ENCODE measurements around the gene EIF2AK3.
A peak's percentile ranks its signal among the peaks of the same experiment; 100 is the strongest.
"Not testable (repeated sequence)": the region's sequence is repeated elsewhere in the genome, so short reads cannot be mapped to it uniquely, and the experiment has no call there.

EIF2AK3 gene

GRCh38 chr2:88636026-88636425, 8.8 kb upstream of the EIF2AK3 start:
- no peak for DNase-seq (ENCODE audit: low read depth in 2 of 2)

GRCh38 chr2:88632569-88632968, 5.3 kb upstream of the EIF2AK3 start:
- DNase-seq (ENCODE audit: low read depth in 2 of 2) = no peak

- no peak for DNase-seq (ENCODE audit: low read depth in 2 of 2)
These were observed 1.3 kb upstream of the EIF2AK3 start for GRCh38 chr2:88628571-88628939.

- DNase-seq (ENCODE audit: low read depth in 2 of 2) = peak; percentile 68 to 79
These were observed 749 bp upstream of the EIF2AK3 start for GRCh38 chr2:88627856-88628570.

- peak; percentile 33 to 36 for DNase-seq (ENCODE audit: low read depth in 2 of 2)
These were observed 851 bp downstream of the EIF2AK3 start for GRCh38 chr2:88626171-88627054.

- DNase-seq (ENCODE audit: low read depth in 2 of 2) = no peak
These were observed 2.8 kb downstream of the EIF2AK3 start for GRCh38 chr2:88624477-88624876.

GRCh38 chr2:88623831-88624465, 3.3 kb downstream of the EIF2AK3 start:
- DNase-seq (ENCODE audit: low read depth in 2 of 2) = not testable (repeated sequence)

- no peak for DNase-seq (ENCODE audit: low read depth in 2 of 2)
These were observed 5.0 kb downstream of the EIF2AK3 start for GRCh38 chr2:88622307-88622706.

- no peak for DNase-seq (ENCODE audit: low read depth in 2 of 2)
These were observed 5.8 kb downstream of the EIF2AK3 start for GRCh38 chr2:88621432-88621831.

GRCh38 chr2:88620015-88620414, 7.2 kb downstream of the EIF2AK3 start:
- DNase-seq (ENCODE audit: low read depth in 2 of 2) = no peak

- no peak for DNase-seq (ENCODE audit: low read depth in 2 of 2)
These were observed 11.4 kb downstream of the EIF2AK3 start for GRCh38 chr2:88615822-88616221.

- no peak for DNase-seq (ENCODE audit: low read depth in 2 of 2)
These were observed 12.6 kb downstream of the EIF2AK3 start for GRCh38 chr2:88614497-88615157.

GRCh38 chr2:88613921-88614320, 13.3 kb downstream of the EIF2AK3 start:
- no peak for DNase-seq (ENCODE audit: low read depth in 2 of 2)

GRCh38 chr2:88608184-88608583, 19.1 kb downstream of the EIF2AK3 start:
- DNase-seq (ENCODE audit: low read depth in 2 of 2) = no peak

GRCh38 chr2:88607416-88607815, 19.8 kb downstream of the EIF2AK3 start:
- DNase-seq (ENCODE audit: low read depth in 2 of 2) = no peak

- no peak for DNase-seq (ENCODE audit: low read depth in 2 of 2)
These were observed 20.8 kb downstream of the EIF2AK3 start for GRCh38 chr2:88606371-88607030.

- DNase-seq (ENCODE audit: low read depth in 2 of 2) = no peak
These were observed 24.1 kb downstream of the EIF2AK3 start for GRCh38 chr2:88603146-88603545.

GRCh38 chr2:88602022-88602421, 25.2 kb downstream of the EIF2AK3 start:
- no peak for DNase-seq (ENCODE audit: low read depth in 2 of 2)

GRCh38 chr2:88601286-88601685, 26.0 kb downstream of the EIF2AK3 start:
- DNase-seq (ENCODE audit: low read depth in 2 of 2) = no peak

- no peak for DNase-seq (ENCODE audit: low read depth in 2 of 2)
These were observed 27.2 kb downstream of the EIF2AK3 start for GRCh38 chr2:88600038-88600465.

GRCh38 chr2:88599527-88599926, 27.7 kb downstream of the EIF2AK3 start:
- no peak for DNase-seq (ENCODE audit: low read depth in 2 of 2)

Measured in stimulated activated CD8-positive, alpha-beta memory T cell treated with anti-CD3 and anti-CD28 coated beads, Interleukin-2, amount 100 ng/mL, for 48 hours (primary cell).